NT2/D1 (cell line): ENCODE data around the gene LHFPL4.

Experiments used
- DNase-seq: peaks from one replicate; pipeline ENCODE4 v3.0.0-alpha.2; 2011; ENCODE audit warnings: low read depth, low spot score
- H3K27me3 ChIP-seq: 2 replicates; pipeline ENCODE4 v1.6.0; 2011; ENCODE audit warnings: mild to moderate bottlenecking; ENCODE audit not compliant: insufficient read length, insufficient read depth
- H3K36me3 ChIP-seq: 2 replicates; pipeline ENCODE4 v1.6.1; 2011; ENCODE audit warnings: mild to moderate bottlenecking, low read length, mixed read lengths; ENCODE audit not compliant: insufficient read depth, insufficient read length
- H3K4me1 ChIP-seq: 2 replicates; pipeline ENCODE4 v1.5.1; 2011; ENCODE audit not compliant: insufficient read depth, insufficient read length
- H3K4me3 ChIP-seq: 2 replicates; pipeline ENCODE4 v1.5.1; 2011; ENCODE audit warnings: low read depth; ENCODE audit not compliant: insufficient read length
- H3K9ac ChIP-seq: 2 replicates; pipeline ENCODE4 v1.6.0; 2011; ENCODE audit warnings: low read depth; ENCODE audit not compliant: insufficient read length
- H3K9me3 ChIP-seq: 2 replicates; pipeline ENCODE4 v1.5.1; 2011; ENCODE audit warnings: mild to moderate bottlenecking, low read length; ENCODE audit not compliant: insufficient read depth
- SUZ12 ChIP-seq: IDR thresholded peaks from 2 replicates; pipeline ENCODE4 v1.6.1; 2011; ENCODE audit not compliant: insufficient read length, insufficient read depth; ENCODE audit errors: extremely low read depth
- YY1 ChIP-seq: IDR thresholded peaks from 2 replicates; pipeline ENCODE4 v1.6.1; 2011; ENCODE audit not compliant: insufficient read length, insufficient read depth
- ZNF274 ChIP-seq: IDR thresholded peaks from 2 replicates; pipeline ENCODE4 v1.6.1; 2011; ENCODE audit warnings: mild to moderate bottlenecking, low read depth, low read length

The LHFPL4 gene

GRCh38 chr3:9542182-9542581, 11.4 kb downstream of the LHFPL4 start:
- no peak for TF ChIP-seq SUZ12
- TF ChIP-seq YY1: no peak
- TF ChIP-seq ZNF274: no peak
- H3K4me3 ChIP-seq: no peak overlapping the region
- H3K36me3 ChIP-seq: no peaks in the 10 kb centered on the region
- no peaks in the 10 kb centered on the region for H3K4me1 ChIP-seq
- no peak for DNase-seq
- no peaks in the 10 kb centered on the region for H3K27me3 ChIP-seq
- no peak overlapping the region for H3K9ac ChIP-seq
- no peaks in the 10 kb centered on the region for H3K9me3 ChIP-seq

GRCh38 chr3:9536212-9536611, 17.4 kb downstream of the LHFPL4 start:
- no peak overlapping the region for H3K4me3 ChIP-seq
- DNase-seq: no peak
- H3K36me3 ChIP-seq: no peaks in the 10 kb centered on the region
- H3K27me3 ChIP-seq: no peaks in the 10 kb centered on the region
- TF ChIP-seq YY1 (no peak), ZNF274 (no peak), SUZ12 (no peak)
- H3K9me3 ChIP-seq: no peaks in the 10 kb centered on the region
- H3K9ac ChIP-seq: no peak overlapping the region
- H3K4me1 ChIP-seq: no peaks in the 10 kb centered on the region

GRCh38 chr3:9534429-9534828, 19.2 kb downstream of the LHFPL4 start:
- no peak overlapping the region for H3K4me3 ChIP-seq
- TF ChIP-seq YY1: no peak
- TF ChIP-seq SUZ12: no peak
- no peak for TF ChIP-seq ZNF274
- H3K27me3 ChIP-seq: no peaks in the 10 kb centered on the region
- no peaks in the 10 kb centered on the region for H3K36me3 ChIP-seq
- H3K4me1 ChIP-seq: no peaks in the 10 kb centered on the region
- H3K9ac ChIP-seq: no peak overlapping the region
- no peak for DNase-seq
- H3K9me3 ChIP-seq: no peaks in the 10 kb centered on the region

- H3K36me3 ChIP-seq: no peaks in the 10 kb centered on the region
- H3K9me3 ChIP-seq: no peaks in the 10 kb centered on the region
- no peak overlapping the region for H3K4me3 ChIP-seq
- no peak overlapping the region for H3K9ac ChIP-seq
- no peaks in the 10 kb centered on the region for H3K27me3 ChIP-seq
- no peak for DNase-seq
- TF ChIP-seq YY1 (no peak), SUZ12 (no peak), ZNF274 (no peak)
- H3K4me1 ChIP-seq: no peaks in the 10 kb centered on the region
These were observed 28.5 kb downstream of the LHFPL4 start for GRCh38 chr3:9525078-9525477.

DNA sequence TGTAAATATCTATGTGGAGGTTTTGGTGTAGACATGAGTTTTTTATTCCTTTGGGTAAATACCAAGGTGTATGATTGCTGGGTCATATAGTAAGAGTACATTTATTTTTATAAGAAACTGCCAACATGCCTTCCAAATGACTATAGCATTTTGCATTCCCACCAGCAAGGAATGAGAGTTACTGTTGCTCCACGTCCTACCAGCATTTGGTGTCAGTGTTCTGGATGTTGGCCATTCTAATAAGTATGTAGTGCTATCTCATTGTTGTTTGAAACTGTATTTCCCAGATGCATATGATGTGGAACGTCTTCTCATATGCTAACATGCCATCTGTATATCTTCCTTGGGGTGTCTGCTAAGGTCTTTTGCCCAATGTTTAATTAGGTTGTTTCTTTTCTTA, 38.7 kb downstream of the LHFPL4 start:
- Histone ChIP-seq H3K27me3 (no peaks in the 10 kb centered on the region), H3K9me3 (0 out of 2 replicates have a peak, but pooled peaks cover 4% of the 10 kb centered on the region), H3K36me3 (no peaks in the 10 kb centered on the region), H3K9ac (no peak overlapping the region), H3K4me3 (no peak overlapping the region), H3K4me1 (no peaks in the 10 kb centered on the region)
- no peak for DNase-seq
- TF ChIP-seq YY1 (no peak), SUZ12 (no peak), ZNF274 (no peak)

- Histone ChIP-seq H3K4me1 (no peaks in the 10 kb centered on the region), H3K4me3 (no peak overlapping the region), H3K36me3 (no peaks in the 10 kb centered on the region), H3K27me3 (no peaks in the 10 kb centered on the region), H3K9me3 (0 out of 2 replicates have a peak, but pooled peaks cover 2% of the 10 kb centered on the region), H3K9ac (no peak overlapping the region)
- DNase-seq: no peak
- TF ChIP-seq ZNF274 (no peak), SUZ12 (no peak), YY1 (no peak)
These were observed 39.3 kb downstream of the LHFPL4 start for GRCh38 chr3:9514306-9514705.

DNA sequence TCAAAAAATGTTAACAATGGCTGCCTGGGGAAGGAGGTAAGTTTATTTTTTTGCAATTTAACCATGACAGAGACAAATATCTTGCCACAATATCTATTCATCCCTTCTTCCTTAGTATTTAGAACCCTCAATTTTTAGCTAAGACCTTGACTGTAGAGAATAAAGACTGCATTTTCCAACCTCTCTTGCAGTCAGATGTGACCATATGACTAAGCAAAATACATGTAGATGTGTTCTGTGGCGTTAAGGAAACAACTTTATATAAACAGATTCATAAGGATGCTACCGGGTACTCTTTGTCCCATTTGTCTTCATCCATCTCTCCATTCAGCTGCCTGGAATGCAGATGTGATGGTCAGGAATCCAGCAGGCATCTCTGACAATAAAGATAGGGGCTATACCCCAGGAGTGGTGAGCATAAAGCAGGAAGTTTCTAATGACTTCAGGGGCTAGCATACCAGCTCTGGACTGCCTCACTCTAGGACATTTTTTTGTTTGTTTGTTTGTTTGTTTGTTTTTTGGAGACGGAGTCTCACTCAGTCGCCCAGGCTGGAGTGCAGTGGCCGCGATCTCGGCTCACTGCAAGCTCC, 41.1 kb downstream of the LHFPL4 start:
- Histone ChIP-seq H3K9ac (no peak overlapping the region), H3K36me3 (no peaks in the 10 kb centered on the region), H3K9me3 (no peaks in the 10 kb centered on the region), H3K4me1 (no peaks in the 10 kb centered on the region), H3K4me3 (no peak overlapping the region), H3K27me3 (no peaks in the 10 kb centered on the region)
- TF ChIP-seq YY1 (no peak), ZNF274 (no peak), SUZ12 (no peak)
- no peak for DNase-seq

DNA sequence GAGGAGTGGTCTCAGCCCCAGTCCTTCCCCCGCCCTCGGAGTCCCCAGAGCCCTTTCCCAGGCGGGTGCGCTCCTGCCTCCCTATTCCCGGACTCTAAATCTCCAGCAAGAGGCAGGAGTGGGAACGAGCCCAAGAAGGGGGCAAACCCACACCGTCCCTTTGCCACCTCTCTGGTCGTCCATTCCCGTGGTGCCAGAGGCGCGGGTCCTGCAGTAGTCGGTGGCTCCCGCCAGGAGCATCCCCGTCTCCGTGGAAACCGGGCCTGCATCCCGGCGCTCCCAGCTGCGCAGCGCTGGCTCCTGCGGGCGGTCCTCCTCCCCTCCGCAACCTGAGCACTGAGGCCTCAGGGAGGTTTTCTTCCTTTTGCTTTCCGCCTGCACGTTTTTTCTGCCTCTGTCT, 44.8 kb downstream of the LHFPL4 start:
- Histone ChIP-seq H3K9me3 (no peaks in the 10 kb centered on the region), H3K27me3 (no peaks in the 10 kb centered on the region), H3K4me1 (no peaks in the 10 kb centered on the region), H3K36me3 (no peaks in the 10 kb centered on the region), H3K4me3 (no peak overlapping the region), H3K9ac (no peak overlapping the region)
- no peak for TF ChIP-seq SUZ12
- no peak for TF ChIP-seq YY1
- no peak for TF ChIP-seq ZNF274
- no peak for DNase-seq
